ENCODE data around the gene SLC22A12.
"Not testable (repeated sequence)": the region's sequence is repeated elsewhere in the genome, so short reads cannot be mapped to it uniquely, and the experiment has no call there.

Gene SLC22A12

GRCh38 chr11:64588701-64589100 lies 2.3 kb upstream of the SLC22A12 start:
- DNase-seq: no peak

- no peak for DNase-seq
These were observed 525 bp downstream of the SLC22A12 start for GRCh38 chr11:64591257-64592233.

GRCh38 chr11:64592234-64592615 lies 1.2 kb downstream of the SLC22A12 start:
- no peak for DNase-seq

- DNase-seq: no peak
These were observed 1.6 kb downstream of the SLC22A12 start for GRCh38 chr11:64592656-64593055.

GRCh38 chr11:64593156-64594105 lies 2.4 kb downstream of the SLC22A12 start:
- DNase-seq: no peak

- DNase-seq: no peak
These were observed 3.3 kb downstream of the SLC22A12 start for GRCh38 chr11:64594159-64594939.

- not testable (repeated sequence) for DNase-seq
These were observed 4.9 kb downstream of the SLC22A12 start for GRCh38 chr11:64595922-64596321.

GRCh38 chr11:64597671-64598101 lies 6.7 kb downstream of the SLC22A12 start:
- no peak for DNase-seq

GRCh38 chr11:64598106-64598796 lies 7.2 kb downstream of the SLC22A12 start:
- DNase-seq: no peak

GRCh38 chr11:64598797-64599697 lies 8.0 kb downstream of the SLC22A12 start:
- DNase-seq: no peak

GRCh38 chr11:64599698-64600211 lies 8.7 kb downstream of the SLC22A12 start:
- DNase-seq: no peak

GRCh38 chr11:64600281-64600992 lies 9.4 kb downstream of the SLC22A12 start:
- no peak for DNase-seq

- DNase-seq: no peak
These were observed 10.8 kb downstream of the SLC22A12 start for GRCh38 chr11:64601605-64602465.

GRCh38 chr11:64602466-64603070 lies 11.5 kb downstream of the SLC22A12 start:
- DNase-seq: no peak

GRCh38 chr11:64603411-64604110 lies 12.5 kb downstream of the SLC22A12 start:
- DNase-seq: no peak

GRCh38 chr11:64604458-64605243 lies 13.6 kb downstream of the SLC22A12 start:
- no peak for DNase-seq

- DNase-seq: no peak
These were observed 14.2 kb downstream of the SLC22A12 start for GRCh38 chr11:64605244-64605560.
